Measurements from ENCODE around the gene FAM163B.

FAM163B gene

DNA sequence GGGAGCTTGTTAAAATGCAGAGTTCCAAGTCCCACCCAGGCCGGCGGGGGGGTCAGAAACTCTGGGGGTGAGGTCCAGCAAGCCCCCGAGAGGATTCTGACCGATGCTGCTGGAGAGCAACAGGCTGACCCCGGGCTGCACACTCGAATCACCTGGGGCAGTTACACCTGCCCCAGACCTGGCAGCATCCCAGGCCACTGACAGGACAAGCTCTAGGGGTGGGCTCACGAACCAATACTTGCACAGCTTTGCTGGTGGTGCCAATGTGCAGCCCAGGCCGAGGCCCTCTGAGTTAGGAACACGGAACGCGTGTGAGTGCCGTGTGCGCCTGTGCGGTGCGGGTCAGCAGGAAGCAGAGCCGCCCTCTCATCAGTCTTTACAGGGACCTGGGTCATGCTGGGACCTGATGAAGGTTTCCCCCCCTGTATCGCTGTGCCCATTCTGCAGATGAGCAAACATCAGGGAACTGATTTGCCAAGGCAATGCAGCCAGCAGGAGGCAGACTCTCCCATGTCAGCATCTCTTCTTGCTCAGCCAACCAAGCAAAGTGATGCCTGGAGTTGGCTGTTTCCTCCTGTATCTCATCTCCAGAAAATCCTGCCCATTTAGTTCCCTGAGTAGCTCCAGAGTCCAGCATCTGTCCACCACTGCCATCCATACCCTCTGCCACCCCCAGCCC, 16.3 kb downstream of the FAM163B start:
- Histone ChIP-seq H3K36me3 (ENCODE audit: insufficient read depth, low read length) (no peaks in the 10 kb centered on the region), H3K9ac (ENCODE audit: low read length) (no peak overlapping the region), H3K79me2 (ENCODE audit: insufficient read depth, low read length) (no peaks in the 10 kb centered on the region), H3F3A (ENCODE audit: insufficient read depth, low read length) (no peaks in the 10 kb centered on the region), H3K4me1 (ENCODE audit: insufficient read depth, low read length, severe bottlenecking) (no peaks in the 10 kb centered on the region), H3K9me2 (ENCODE audit: low read depth, low read length) (no peaks in the 10 kb centered on the region), H3K27ac (ENCODE audit: low read depth, low read length, poor library complexity, severe bottlenecking) (no peak overlapping the region), H3K9me3 (ENCODE audit: low read length) (peaks cover 9% of the 10 kb centered on the region), H2AFZ (ENCODE audit: low read length) (no peak overlapping the region), H3K27me3 (ENCODE audit: insufficient read depth, low read length) (no peaks in the 10 kb centered on the region; the same call in 1 of the 2 replicates), H3K4me3 (ENCODE audit: low read depth, low read length, poor library complexity, severe bottlenecking) (no peak overlapping the region), H3K4me2 (ENCODE audit: low read length) (no peak overlapping the region), H4K20me1 (ENCODE audit: insufficient read depth, low read length) (no peaks in the 10 kb centered on the region)
- peak; percentile 42; the same call in 1 of the 2 replicates for TF ChIP-seq CTCF (IDR thresholded peaks at IDR 0.05; ENCODE audit: low read length)
- no peak for TF ChIP-seq EZH2 (IDR thresholded peaks at IDR 0.05; ENCODE audit: borderline replicate concordance, low read length)

DNA sequence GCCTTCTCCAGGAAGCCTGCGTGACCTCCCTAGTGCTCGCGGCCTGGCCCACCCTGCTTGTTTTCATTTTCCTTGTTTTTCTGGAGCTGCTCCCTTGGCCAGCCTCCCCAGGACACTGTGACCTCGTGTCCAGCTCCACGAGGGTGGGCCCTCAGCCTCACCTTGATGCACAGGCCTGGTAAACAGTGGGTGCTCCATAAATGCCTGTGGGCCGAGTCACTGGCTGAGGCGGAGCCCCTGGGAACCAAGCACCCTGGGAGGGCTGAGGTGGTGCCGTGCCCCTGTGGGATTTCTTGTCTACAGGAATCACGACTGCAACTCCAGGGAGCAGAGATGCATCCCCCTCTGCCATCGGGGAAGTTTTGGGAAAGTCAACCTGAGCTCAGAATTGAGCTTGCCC, 17.2 kb downstream of the FAM163B start:
- Histone ChIP-seq H3K4me3 (ENCODE audit: low read depth, low read length, poor library complexity, severe bottlenecking) (no peak overlapping the region), H3K9me2 (ENCODE audit: low read depth, low read length) (no peaks in the 10 kb centered on the region), H3K4me2 (ENCODE audit: low read length) (no peak overlapping the region), H3K79me2 (ENCODE audit: insufficient read depth, low read length) (no peaks in the 10 kb centered on the region), H3K27ac (ENCODE audit: low read depth, low read length, poor library complexity, severe bottlenecking) (no peak overlapping the region), H3K27me3 (ENCODE audit: insufficient read depth, low read length) (no peaks in the 10 kb centered on the region; the same call in 1 of the 2 replicates), H3K36me3 (ENCODE audit: insufficient read depth, low read length) (no peaks in the 10 kb centered on the region), H3K9ac (ENCODE audit: low read length) (no peak overlapping the region), H4K20me1 (ENCODE audit: insufficient read depth, low read length) (no peaks in the 10 kb centered on the region), H3F3A (ENCODE audit: insufficient read depth, low read length) (no peaks in the 10 kb centered on the region), H2AFZ (ENCODE audit: low read length) (no peak overlapping the region), H3K4me1 (ENCODE audit: insufficient read depth, low read length, severe bottlenecking) (no peaks in the 10 kb centered on the region), H3K9me3 (ENCODE audit: low read length) (peaks cover under 1% of the 10 kb centered on the region; the same call in 1 of the 2 replicates)
- TF ChIP-seq EZH2 (IDR thresholded peaks at IDR 0.05; ENCODE audit: borderline replicate concordance, low read length) (no peak), CTCF (IDR thresholded peaks at IDR 0.05; ENCODE audit: low read length) (no peak)

GRCh38 chr9:133591116-133591910, 17.9 kb downstream of the FAM163B start:
- no peak overlapping the region for H3K4me2 ChIP-seq (ENCODE audit: low read length)
- TF ChIP-seq CTCF (IDR thresholded peaks at IDR 0.05; ENCODE audit: low read length) (no peak), EZH2 (IDR thresholded peaks at IDR 0.05; ENCODE audit: borderline replicate concordance, low read length) (no peak)

More at GRCh38 chr9:133591116-133591910, 17.9 kb downstream of the FAM163B start:
- no peaks in the 10 kb centered on the region; the same call in 1 of the 2 replicates for H3K27me3 ChIP-seq (ENCODE audit: insufficient read depth, low read length)
- no peaks in the 10 kb centered on the region for H4K20me1 ChIP-seq (ENCODE audit: insufficient read depth, low read length)
- no peaks in the 10 kb centered on the region for H3K9me2 ChIP-seq (ENCODE audit: low read depth, low read length)
- H3K79me2 ChIP-seq (ENCODE audit: insufficient read depth, low read length): no peaks in the 10 kb centered on the region
- no peak overlapping the region for H2AFZ ChIP-seq (ENCODE audit: low read length)
- H3K9me3 ChIP-seq (ENCODE audit: low read length): no peaks in the 10 kb centered on the region
- H3K4me3 ChIP-seq (ENCODE audit: low read depth, low read length, poor library complexity, severe bottlenecking): no peak overlapping the region
- no peaks in the 10 kb centered on the region for H3K36me3 ChIP-seq (ENCODE audit: insufficient read depth, low read length)
- H3K9ac ChIP-seq (ENCODE audit: low read length): no peak overlapping the region
- H3K27ac ChIP-seq (ENCODE audit: low read depth, low read length, poor library complexity, severe bottlenecking): no peak overlapping the region
- H3F3A ChIP-seq (ENCODE audit: insufficient read depth, low read length): no peaks in the 10 kb centered on the region
- no peaks in the 10 kb centered on the region for H3K4me1 ChIP-seq (ENCODE audit: insufficient read depth, low read length, severe bottlenecking)
